GM18505 (cell line): ENCODE data around the gene ST6GALNAC2.
"Not testable (repeated sequence)": the region's sequence is repeated elsewhere in the genome, so short reads cannot be mapped to it uniquely, and the experiment has no call there.

Source experiments
- ATAC-seq: cut with Tn5 transposase; IDR thresholded peaks from one replicate; pipeline ENCODE4 v1.9.1; 2021; ENCODE audit not compliant: unreplicated experiment
- POLR2A ChIP-seq: IDR thresholded peaks from 4 replicates; pipeline ENCODE4 v1.6.1; 2011; ENCODE audit warnings: borderline replicate concordance; ENCODE audit not compliant: insufficient read depth, insufficient read length; ENCODE audit errors: extremely low read depth

ST6GALNAC2 gene

DNA sequence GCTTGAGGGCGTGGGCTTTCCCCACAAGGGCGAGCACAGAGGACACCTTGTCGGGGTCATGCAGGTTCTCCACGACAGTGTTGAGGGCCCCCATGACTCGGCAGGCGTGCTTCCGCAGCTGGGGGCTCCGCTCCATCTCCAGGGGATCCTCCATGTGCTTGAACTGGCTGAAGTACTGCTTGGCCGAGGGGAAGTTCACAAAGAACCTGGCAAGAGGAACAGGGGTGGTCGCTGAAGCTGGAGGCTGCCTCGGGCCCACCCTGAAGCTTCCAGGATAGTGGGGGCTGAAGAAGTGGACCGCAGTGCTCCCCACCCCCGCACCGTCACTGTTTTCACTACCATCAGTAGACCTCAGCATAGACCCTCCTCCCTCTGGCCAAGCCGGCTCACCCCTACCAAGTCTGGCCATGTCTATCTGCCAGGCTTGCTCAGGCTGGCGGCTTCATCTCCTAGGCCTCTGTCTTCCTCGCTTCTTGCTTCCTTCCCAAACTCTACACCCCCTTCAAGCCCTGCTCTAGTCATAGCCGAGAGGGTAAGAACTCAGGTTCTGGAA, 54.1 kb downstream of the ST6GALNAC2 start:
- TF ChIP-seq POLR2A, result no peak
- no peak for ATAC-seq

DNA sequence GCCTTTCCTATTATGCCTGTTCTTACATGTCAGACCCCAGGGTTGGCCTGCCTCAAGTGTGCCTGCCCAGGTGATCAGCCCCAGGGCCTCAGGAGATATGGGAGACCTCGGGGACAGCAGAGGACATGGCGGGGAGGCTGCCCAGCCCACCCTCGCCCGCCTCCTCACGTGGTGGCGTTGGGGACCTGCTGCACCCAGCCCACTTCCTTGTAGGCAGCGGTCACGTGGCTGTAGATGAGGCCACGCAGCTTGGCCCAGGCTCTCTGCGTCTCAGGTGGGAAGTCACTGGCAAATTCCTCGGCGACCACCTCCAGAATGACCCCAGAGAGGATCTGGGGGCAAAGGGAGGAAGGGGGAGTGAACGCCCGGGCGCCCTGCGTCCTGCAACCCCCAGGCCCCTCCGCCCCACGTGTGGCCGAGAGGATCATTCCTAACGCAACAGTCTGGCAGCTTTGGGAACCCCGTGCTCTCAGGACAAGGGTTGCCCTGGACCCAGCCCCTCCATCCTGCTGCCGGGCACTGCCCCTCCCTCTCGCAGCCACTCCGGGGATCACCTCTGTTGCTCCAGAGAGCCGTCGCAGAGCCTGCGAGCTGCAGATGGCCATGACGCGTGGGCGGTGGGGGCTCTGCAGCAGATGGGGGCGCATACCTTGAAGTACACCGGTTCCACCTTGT, 54.7 kb downstream of the ST6GALNAC2 start:
- no peak for ATAC-seq
- no peak for TF ChIP-seq POLR2A

- ATAC-seq, result no peak
- TF ChIP-seq POLR2A, result no peak
Measured at GRCh38 chr17:76530095-76530723, 55.5 kb downstream of the ST6GALNAC2 start.

DNA sequence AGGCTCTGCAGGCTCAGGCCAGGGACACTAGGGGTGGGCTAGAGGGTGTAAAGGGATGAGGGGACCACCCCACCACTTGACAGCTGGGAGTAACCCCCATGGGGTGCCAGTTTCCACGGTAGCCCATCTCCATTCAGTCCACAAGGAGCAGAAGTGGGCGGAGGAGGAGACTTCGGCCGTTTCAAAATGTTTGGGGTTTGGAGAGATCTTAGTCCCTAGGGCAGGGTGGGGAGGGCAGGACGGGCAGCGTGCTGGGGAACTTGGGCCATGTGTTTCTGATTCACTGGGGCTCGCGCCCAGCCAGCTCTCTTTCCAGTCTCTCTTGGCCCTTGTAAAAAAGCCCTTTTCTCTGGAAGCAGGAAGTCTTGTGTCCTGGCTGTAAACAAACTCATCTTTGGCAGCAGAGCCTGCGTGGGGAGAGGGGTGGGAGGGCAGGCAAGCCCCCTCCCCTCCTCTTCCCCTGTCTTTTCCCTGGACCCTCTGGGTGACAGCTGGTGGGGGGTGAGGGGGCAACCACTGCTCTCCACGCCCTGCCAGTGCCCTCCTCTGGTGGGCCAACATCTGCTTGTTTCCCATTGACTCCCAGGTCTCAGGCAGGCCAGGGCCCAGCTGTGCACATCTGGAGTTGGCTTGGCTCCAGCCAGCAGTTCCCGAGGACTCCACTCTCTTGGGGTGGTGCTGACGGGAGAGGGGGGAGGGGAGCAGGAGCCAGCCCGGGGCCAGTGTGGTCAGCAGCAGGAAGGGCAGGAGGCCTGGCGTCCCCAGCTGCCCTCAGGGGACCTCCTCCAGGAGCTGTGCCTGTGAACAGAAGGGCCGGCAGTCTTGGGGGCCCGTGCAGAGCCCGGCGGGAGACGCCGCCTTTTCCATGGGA, 56.2 kb downstream of the ST6GALNAC2 start:
- no peak for TF ChIP-seq POLR2A
- no peak for ATAC-seq

DNA sequence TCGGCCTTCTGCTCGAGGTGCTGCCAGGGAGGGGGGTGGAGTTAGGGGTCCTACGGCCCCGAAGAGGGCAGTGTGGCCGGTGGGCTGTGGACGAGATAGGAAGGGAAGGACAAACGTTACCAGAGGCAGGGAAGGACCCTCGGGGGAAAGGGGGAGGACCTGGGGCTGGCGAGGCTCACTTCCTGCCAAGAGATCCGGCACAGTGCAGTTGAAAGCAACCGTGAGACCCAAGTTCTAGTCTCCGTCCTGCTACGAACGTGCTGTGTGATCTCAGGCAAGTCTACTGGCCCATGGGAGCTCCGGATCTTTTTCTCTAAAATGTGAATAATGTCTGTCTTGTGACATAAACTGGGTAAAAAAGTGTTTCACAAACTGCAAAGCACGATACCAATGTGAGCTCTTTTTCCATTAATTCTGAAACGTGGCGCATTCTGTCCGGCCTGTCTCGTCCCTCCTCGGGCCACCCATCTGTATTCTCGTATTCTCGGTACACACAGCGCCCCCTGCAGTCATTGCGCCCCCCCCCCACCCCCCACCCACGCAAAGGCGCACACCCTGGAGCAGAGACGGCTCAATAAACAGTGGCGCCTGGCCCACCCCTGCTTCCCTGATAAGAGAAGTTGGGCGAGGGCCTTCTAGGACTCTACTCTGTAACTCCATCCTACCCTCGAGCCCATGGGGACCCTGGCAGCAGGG, 57.0 kb downstream of the ST6GALNAC2 start:
- ATAC-seq, result no peak
- TF ChIP-seq POLR2A, result no peak

GRCh38 chr17:76528156-76528527, 57.5 kb downstream of the ST6GALNAC2 start:
- ATAC-seq, result no peak

GRCh38 chr17:76527430-76528111, 58.1 kb downstream of the ST6GALNAC2 start:
- no peak for TF ChIP-seq POLR2A
- ATAC-seq, result no peak

More at GRCh38 chr17:76528156-76528527, 57.5 kb downstream of the ST6GALNAC2 start:
- TF ChIP-seq POLR2A, result no peak

DNA sequence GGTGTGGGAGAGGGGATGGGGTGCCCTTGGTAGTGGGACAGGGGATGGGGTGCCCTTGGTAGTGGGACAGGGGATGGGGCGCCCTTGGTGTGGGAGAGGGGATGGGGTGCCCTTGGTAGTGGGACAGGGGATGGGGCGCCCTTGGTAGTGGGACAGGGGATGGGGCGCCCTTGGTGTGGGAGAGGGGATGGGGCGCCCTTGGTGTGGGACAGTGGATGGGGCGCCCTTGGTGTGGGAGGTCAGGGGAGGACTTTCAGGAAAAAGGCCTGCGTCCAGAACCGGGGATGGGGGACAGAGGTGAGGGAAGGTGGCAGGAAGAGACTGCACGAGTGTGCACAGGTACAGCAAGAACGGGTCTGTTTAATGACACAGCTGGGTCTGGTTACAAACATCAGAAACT, 58.6 kb downstream of the ST6GALNAC2 start:
- ATAC-seq, result not testable (repeated sequence)

- ATAC-seq, result not testable (repeated sequence)
Measured at GRCh38 chr17:76525513-76525833, 60.2 kb downstream of the ST6GALNAC2 start.

GRCh38 chr17:76524598-76525512, 60.8 kb downstream of the ST6GALNAC2 start:
- ATAC-seq, result no peak
- no peak for TF ChIP-seq POLR2A

- ATAC-seq, result no peak
- TF ChIP-seq POLR2A, result no peak
Measured at GRCh38 chr17:76523084-76524037, 62.3 kb downstream of the ST6GALNAC2 start.

DNA sequence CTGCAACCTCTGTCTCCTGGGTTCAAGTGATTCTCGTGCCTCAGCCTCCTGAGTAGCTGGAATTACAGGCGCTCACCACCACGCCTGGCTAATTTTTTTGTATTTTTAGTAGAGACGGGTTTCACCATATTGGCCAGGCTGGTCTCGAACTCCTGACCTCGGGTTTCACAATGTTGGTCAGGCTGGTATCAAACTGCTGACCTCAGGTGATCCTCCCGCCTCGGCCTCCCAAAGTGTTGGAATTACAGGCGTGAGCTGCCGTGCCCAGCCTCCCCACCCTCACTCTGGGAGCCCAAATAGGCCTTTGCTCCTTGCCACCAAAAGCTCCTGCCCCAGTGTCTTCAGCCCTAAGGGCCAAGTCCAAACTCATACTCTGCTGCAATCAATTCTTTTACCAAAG, 64.0 kb downstream of the ST6GALNAC2 start:
- not testable (repeated sequence) for ATAC-seq
